Measurements from ENCODE around the gene RIC8B. TPM values are rescaled to one million over a fixed set of nuclear protein-coding genes. Genes with fewer than 3 reads are reported as not detected.

Gene RIC8B
- total RNA-seq, 2 donors from 2014 or later: 15.6 to 22.1 TPM

- no peak for DNase-seq
- Histone ChIP-seq H3K4me3 (no peak overlapping the region), H3K4me1 (no peaks in the 10 kb centered on the region), H3K27ac (no peak overlapping the region), H3K27me3 (no peaks in the 10 kb centered on the region), H3K36me3 (replicated peaks in 1 of 2; ENCODE audit: insufficient read depth in 1 of 2, low read depth in 2 of 2) (peaks cover 0 to 4% of the 10 kb centered on the region in 2 donors), H3K9me3 (no peaks in the 10 kb centered on the region)
- intact Hi-C loops (cut with DNase I): no loop called here
- WGBS, 2 donors: 85% methylated on average over 2 of the region's 2 CpGs
- ATAC-seq: no peak
- no peak for TF ChIP-seq CTCF (IDR thresholded peaks at IDR 0.05)
- TF ChIP-seq POLR2A (IDR thresholded peaks at IDR 0.05): no peak
These were observed 80.8 kb downstream of the RIC8B start for GRCh38 chr12:106855221-106855758.

- H3K36me3 ChIP-seq (replicated peaks in 1 of 2; ENCODE audit: insufficient read depth in 1 of 2, low read depth in 2 of 2): peaks cover 0 to 2% of the 10 kb centered on the region in 2 donors
- no peak for TF ChIP-seq POLR2A (IDR thresholded peaks at IDR 0.05)
- TF ChIP-seq CTCF (IDR thresholded peaks at IDR 0.05): no peak
- no peak for DNase-seq
These were observed 87.8 kb downstream of the RIC8B start for GRCh38 chr12:106861984-106862916.

GRCh38 chr12:106863189-106863588 is 88.7 kb downstream of the RIC8B start:
- 48 to 65% methylated on average over 1 of the region's 1 CpG for WGBS, 2 donors
- intact Hi-C loops (cut with DNase I): no loop called here
- DNase-seq (no peak), ATAC-seq (no peak)
- Histone ChIP-seq H3K4me1 (no peaks in the 10 kb centered on the region), H3K4me3 (no peak overlapping the region), H3K36me3 (replicated peaks in 1 of 2; ENCODE audit: insufficient read depth in 1 of 2, low read depth in 2 of 2) (peaks cover 0 to 2% of the 10 kb centered on the region in 2 donors), H3K27ac (no peak overlapping the region), H3K27me3 (no peaks in the 10 kb centered on the region), H3K9me3 (no peaks in the 10 kb centered on the region)
- TF ChIP-seq CTCF (IDR thresholded peaks at IDR 0.05) (no peak), POLR2A (IDR thresholded peaks at IDR 0.05) (no peak)

More at GRCh38 chr12:106861984-106862916, 87.8 kb downstream of the RIC8B start:
- Histone ChIP-seq H3K9me3 (no peaks in the 10 kb centered on the region), H3K4me3 (no peak overlapping the region), H3K27me3 (no peaks in the 10 kb centered on the region), H3K27ac (no peak overlapping the region), H3K4me1 (no peaks in the 10 kb centered on the region)
- no peak for ATAC-seq
- WGBS, 2 donors: 92 to 97% methylated on average over 3 of the region's 3 CpGs
- intact Hi-C loops (cut with DNase I): no loop called here

GRCh38 chr12:106865683-106866082 is 91.2 kb downstream of the RIC8B start:
- Histone ChIP-seq H3K4me1 (no peaks in the 10 kb centered on the region), H3K36me3 (replicated peaks in 1 of 2; ENCODE audit: insufficient read depth in 1 of 2, low read depth in 2 of 2) (peaks cover 0 to 2% of the 10 kb centered on the region in 2 donors), H3K4me3 (no peak overlapping the region), H3K9me3 (no peaks in the 10 kb centered on the region), H3K27ac (no peak overlapping the region), H3K27me3 (no peaks in the 10 kb centered on the region)
- ATAC-seq: no peak
- DNase-seq: no peak
- no peak for TF ChIP-seq POLR2A (IDR thresholded peaks at IDR 0.05)
- no peak for TF ChIP-seq CTCF (IDR thresholded peaks at IDR 0.05)
- WGBS, 2 donors: 87 to 90% methylated on average over 3 of the region's 3 CpGs
- intact Hi-C loops (cut with DNase I): no loop called here
